ACC112 (cell line): Measurements from ENCODE around the gene KCNK1.

Source experiments
- H2AFZ ChIP-seq: fragments of 200-600 bp; sonication (generic); one replicate; pipeline ENCODE4 v1.6.0; 2017; ENCODE audit warnings: antibody characterized with exemption, low read length; ENCODE audit not compliant: unreplicated experiment
- H3K27ac ChIP-seq: fragments of 200-600 bp; sonication (generic); 2 replicates; pipeline ENCODE4 v1.5.1; 2014; ENCODE audit warnings: low read depth, mild to moderate bottlenecking, antibody characterized with exemption, low read length, moderate library complexity
- H3K27me3 ChIP-seq: fragments of 200-600 bp; sonication (generic); 2 replicates; pipeline ENCODE4 v1.6.1; 2014; ENCODE audit warnings: mild to moderate bottlenecking, antibody characterized with exemption, low read length, moderate library complexity, mixed read lengths; ENCODE audit not compliant: insufficient read depth
- H3K36me3 ChIP-seq: fragments of 200-600 bp; sonication (generic); 2 replicates; pipeline ENCODE4 v1.6.1; 2016; ENCODE audit warnings: mild to moderate bottlenecking, antibody characterized with exemption, low read length, moderate library complexity, mixed read lengths; ENCODE audit not compliant: insufficient read depth
- H3K4me1 ChIP-seq: fragments of 200-600 bp; sonication (generic); one replicate; pipeline ENCODE4 v1.6.1; 2016; ENCODE audit warnings: low read length, mixed read lengths; ENCODE audit not compliant: insufficient read depth, unreplicated experiment, control insufficient read depth
- H3K4me3 ChIP-seq: fragments of 200-600 bp; sonication (generic); 2 replicates; pipeline ENCODE4 v1.5.1; 2014; ENCODE audit warnings: mild to moderate bottlenecking, low read depth, low read length
- H3K79me2 ChIP-seq: fragments of 200-600 bp; sonication (generic); one replicate; pipeline ENCODE4 v1.6.0; 2016; ENCODE audit warnings: low read length; ENCODE audit not compliant: control insufficient read depth, unreplicated experiment, insufficient read depth

Gene KCNK1

GRCh38 chr1:233636503-233636877, 22.6 kb downstream of the KCNK1 start:
- H3K27ac ChIP-seq: no peak overlapping the region
- no peak overlapping the region for H2AFZ ChIP-seq
- H3K4me3 ChIP-seq: no peak overlapping the region
- no peaks in the 10 kb centered on the region for H3K79me2 ChIP-seq
- H3K36me3 ChIP-seq: no peaks in the 10 kb centered on the region
- H3K27me3 ChIP-seq: no peaks in the 10 kb centered on the region
- H3K4me1 ChIP-seq: no peaks in the 10 kb centered on the region

DNA sequence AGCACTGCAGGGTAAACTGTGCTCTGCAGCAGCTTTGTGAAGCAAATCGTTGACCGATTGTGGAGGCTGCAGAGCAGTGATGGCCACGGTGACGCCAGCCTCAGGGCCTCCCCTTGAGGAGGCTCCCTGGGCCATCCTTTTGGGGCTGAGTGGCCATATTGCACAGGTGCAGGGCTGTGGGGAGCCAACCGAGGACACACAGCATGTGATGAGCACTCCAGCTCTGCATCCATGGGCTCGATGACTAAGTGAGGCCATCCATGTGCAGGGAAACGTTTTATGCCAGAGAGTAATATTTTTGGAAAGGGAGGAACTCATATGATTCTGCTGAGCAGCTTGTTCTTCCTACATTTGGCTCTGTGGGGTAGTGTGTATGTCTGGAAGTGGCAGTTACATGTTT, 24.6 kb downstream of the KCNK1 start:
- Histone ChIP-seq H3K4me1 (no peaks in the 10 kb centered on the region), H3K36me3 (no peaks in the 10 kb centered on the region), H3K4me3 (no peak overlapping the region)

DNA sequence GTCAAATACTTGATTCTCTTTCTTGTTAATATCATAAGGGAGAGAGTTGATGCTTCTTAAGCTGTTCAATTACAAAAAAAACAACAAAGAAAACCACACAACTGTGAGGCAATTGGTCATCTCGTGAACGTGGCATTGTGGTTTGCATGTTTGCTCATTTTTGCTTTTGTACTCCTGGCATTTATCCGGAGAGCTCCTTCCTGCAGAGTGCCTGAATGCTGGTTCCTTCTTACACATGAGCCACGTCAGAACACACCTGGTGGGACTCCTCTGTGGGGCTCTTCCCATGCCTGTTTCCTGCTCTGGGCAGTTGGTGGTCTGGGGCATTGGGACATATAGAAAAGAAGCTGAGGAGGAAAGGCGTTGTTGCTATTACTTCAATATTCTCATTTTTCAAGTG, 25.7 kb downstream of the KCNK1 start:
- H3K4me3 ChIP-seq: no peak overlapping the region
- H3K79me2 ChIP-seq: no peaks in the 10 kb centered on the region
- no peak overlapping the region for H2AFZ ChIP-seq
- H3K36me3 ChIP-seq: no peaks in the 10 kb centered on the region
- no peaks in the 10 kb centered on the region for H3K27me3 ChIP-seq
- H3K27ac ChIP-seq: no peak overlapping the region
- H3K4me1 ChIP-seq: no peaks in the 10 kb centered on the region

More for the DNA sequence above, 24.6 kb downstream of the KCNK1 start:
- Histone ChIP-seq H3K27me3 (no peaks in the 10 kb centered on the region), H3K27ac (no peak overlapping the region), H2AFZ (no peak overlapping the region), H3K79me2 (no peaks in the 10 kb centered on the region)

DNA sequence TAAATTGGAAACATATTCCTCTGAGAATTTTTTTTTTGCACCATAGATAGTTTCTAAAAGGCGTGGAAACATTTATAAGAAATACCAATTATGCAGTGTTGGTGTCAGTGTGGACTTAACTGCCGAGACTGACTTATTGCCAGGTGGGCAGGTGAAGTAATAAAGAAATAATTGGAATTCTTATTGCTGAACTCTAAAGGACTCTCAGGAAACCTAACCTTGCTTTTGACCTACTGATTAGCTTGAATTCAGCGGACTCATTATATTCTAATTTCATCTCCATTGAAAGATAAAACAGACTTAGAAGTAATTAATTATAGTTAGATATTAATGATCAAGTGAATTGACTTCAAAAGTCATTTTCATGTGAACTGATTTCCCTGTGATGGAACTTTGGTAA, 26.3 kb downstream of the KCNK1 start:
- H2AFZ ChIP-seq: no peak overlapping the region
- H3K4me3 ChIP-seq: no peak overlapping the region
- no peaks in the 10 kb centered on the region for H3K79me2 ChIP-seq
- no peaks in the 10 kb centered on the region for H3K4me1 ChIP-seq
- no peak overlapping the region for H3K27ac ChIP-seq
- H3K27me3 ChIP-seq: no peaks in the 10 kb centered on the region
- H3K36me3 ChIP-seq: no peaks in the 10 kb centered on the region

DNA sequence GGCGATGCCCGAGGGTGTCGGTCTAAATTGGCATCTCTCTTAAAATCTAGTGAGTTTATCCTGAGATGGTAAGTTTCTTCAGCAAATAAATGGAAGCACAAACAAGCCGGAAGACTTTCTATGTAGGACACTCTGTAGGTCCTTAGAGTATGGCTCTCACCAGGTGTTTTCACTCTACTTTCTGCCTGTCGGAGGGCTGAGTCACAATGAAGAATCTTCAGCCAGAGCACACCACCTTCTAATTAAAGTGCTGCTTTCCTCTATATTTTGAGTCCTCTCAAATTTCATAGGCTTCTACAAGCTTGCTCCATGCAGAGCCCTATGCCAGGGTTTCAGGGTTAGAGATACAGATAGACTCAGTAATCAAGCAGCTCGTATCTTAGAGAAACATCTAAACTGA, 27.1 kb downstream of the KCNK1 start:
- no peak overlapping the region for H3K4me3 ChIP-seq
- no peaks in the 10 kb centered on the region for H3K27me3 ChIP-seq
- no peaks in the 10 kb centered on the region for H3K36me3 ChIP-seq
- no peaks in the 10 kb centered on the region for H3K79me2 ChIP-seq
- H2AFZ ChIP-seq: no peak overlapping the region
- no peak overlapping the region for H3K27ac ChIP-seq
- H3K4me1 ChIP-seq: no peaks in the 10 kb centered on the region

DNA sequence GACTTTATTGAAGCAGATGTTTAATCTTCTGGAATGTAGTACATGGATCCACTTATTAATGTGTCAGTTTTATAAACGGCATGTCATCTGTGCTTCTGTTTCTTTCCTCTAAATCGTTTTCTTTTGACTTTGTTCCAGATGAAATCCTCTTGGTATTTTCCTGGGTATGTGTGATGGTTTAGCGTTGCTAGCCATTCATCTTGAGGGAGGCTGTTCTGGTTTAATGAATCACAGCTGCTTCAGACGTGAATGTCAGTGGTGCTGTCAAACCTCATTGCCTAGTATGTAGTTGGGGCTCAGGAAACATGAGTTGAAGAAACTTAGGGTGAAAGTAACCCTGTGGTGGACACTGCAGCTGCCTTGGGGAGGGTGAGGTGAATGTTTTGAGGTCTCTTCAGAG, 33.2 kb downstream of the KCNK1 start:
- Histone ChIP-seq H3K27me3 (no peaks in the 10 kb centered on the region), H3K79me2 (no peaks in the 10 kb centered on the region), H2AFZ (no peak overlapping the region), H3K4me1 (no peaks in the 10 kb centered on the region), H3K36me3 (no peaks in the 10 kb centered on the region), H3K27ac (no peak overlapping the region), H3K4me3 (no peak overlapping the region)

- H3K27ac ChIP-seq: no peak overlapping the region
- no peaks in the 10 kb centered on the region for H3K27me3 ChIP-seq
- no peak overlapping the region for H3K4me3 ChIP-seq
- no peaks in the 10 kb centered on the region for H3K79me2 ChIP-seq
- no peaks in the 10 kb centered on the region for H3K36me3 ChIP-seq
- no peaks in the 10 kb centered on the region for H3K4me1 ChIP-seq
- no peak overlapping the region for H2AFZ ChIP-seq
Observed at GRCh38 chr1:233647636-233648035, 33.7 kb downstream of the KCNK1 start.

DNA sequence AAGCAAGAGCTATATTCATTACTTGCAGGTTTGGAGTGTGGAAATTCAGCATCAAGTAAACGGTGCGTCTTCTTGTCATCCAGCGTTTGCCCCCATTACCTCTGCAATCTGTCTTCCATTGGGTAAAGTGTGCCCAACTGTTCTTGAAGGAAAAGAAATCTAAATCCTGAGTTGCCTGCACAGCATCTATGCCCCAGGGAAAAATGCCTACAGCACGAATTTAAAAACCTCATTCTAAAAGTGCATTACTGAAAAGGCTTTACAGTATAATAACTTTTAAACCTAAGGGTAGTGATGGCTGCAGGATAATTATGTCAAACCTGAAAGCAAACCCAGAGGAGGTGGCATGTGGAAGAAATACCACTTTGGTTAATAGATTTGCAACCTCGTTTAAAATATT, 37.2 kb downstream of the KCNK1 start:
- Histone ChIP-seq H3K4me1 (no peaks in the 10 kb centered on the region), H2AFZ (no peak overlapping the region), H3K36me3 (no peaks in the 10 kb centered on the region), H3K4me3 (no peak overlapping the region), H3K27me3 (no peaks in the 10 kb centered on the region), H3K79me2 (no peaks in the 10 kb centered on the region), H3K27ac (no peak overlapping the region)

- Histone ChIP-seq H3K4me3 (no peak overlapping the region), H3K79me2 (no peaks in the 10 kb centered on the region), H3K4me1 (no peaks in the 10 kb centered on the region), H3K27ac (no peak overlapping the region), H3K36me3 (no peaks in the 10 kb centered on the region), H3K27me3 (no peaks in the 10 kb centered on the region), H2AFZ (no peak overlapping the region)
Observed at GRCh38 chr1:233651563-233652233, 37.8 kb downstream of the KCNK1 start.

DNA sequence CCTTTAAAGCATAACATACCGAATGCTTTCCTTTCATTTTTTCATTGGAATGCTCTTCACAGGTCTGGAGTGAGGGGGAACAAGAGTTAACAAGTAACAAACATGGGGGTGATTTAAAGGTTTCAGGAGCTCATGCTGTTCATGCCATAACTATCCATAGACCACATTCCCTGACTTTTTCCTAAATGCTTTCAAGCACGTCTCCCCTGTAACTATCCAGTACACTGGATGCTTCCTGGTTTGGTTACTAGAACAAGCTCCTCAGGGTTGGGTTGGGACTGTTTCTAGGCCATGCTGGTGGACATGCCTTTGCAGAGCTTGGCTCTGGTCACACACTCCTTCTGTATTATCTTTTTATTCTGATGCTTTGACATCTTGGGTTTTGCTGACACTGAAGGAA, 38.6 kb downstream of the KCNK1 start:
- H3K27ac ChIP-seq: no peak overlapping the region
- H3K27me3 ChIP-seq: no peaks in the 10 kb centered on the region
- no peaks in the 10 kb centered on the region for H3K79me2 ChIP-seq
- H3K4me1 ChIP-seq: no peaks in the 10 kb centered on the region
- no peak overlapping the region for H2AFZ ChIP-seq
- no peaks in the 10 kb centered on the region for H3K36me3 ChIP-seq
- H3K4me3 ChIP-seq: no peak overlapping the region

DNA sequence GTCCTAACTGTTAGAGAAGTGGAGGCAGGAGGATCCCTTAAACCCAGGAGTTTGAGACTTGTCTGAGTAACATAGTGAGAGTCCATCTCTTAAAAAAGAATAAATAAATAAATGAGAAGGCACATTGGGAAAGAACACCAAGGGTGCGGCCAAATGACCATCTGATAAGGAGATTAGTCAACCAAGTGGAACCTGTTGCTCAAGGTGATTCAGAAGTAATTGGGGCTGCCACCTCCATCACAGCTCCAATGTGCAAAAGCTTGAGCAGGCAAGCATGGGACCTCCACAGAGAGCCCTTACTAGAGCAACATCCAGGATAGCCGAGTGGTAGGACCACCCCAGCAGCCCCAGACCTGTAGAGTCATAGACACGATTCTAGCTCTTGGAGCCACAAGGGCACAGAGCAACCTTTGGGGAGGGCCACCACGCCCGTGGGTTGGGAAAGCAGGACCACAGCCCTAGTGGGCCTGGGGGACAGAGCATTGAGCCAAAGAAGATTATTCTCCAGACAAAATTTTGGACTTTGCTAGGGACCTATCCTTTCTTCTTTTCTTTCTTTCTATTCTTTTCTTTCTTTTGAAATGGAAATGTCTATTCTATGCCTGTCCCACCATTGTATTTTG, 40.9 kb downstream of the KCNK1 start:
- no peak overlapping the region for H3K4me3 ChIP-seq
- no peak overlapping the region for H2AFZ ChIP-seq
- no peaks in the 10 kb centered on the region for H3K27me3 ChIP-seq
- no peaks in the 10 kb centered on the region for H3K4me1 ChIP-seq
- no peak overlapping the region for H3K27ac ChIP-seq
- no peaks in the 10 kb centered on the region for H3K79me2 ChIP-seq
- no peaks in the 10 kb centered on the region for H3K36me3 ChIP-seq
